GM23248 (cell line): ENCODE data around the gene SYT4.

Experiments
- EZH2 ChIP-seq: fragments of 200-600 bp; sonication (generic); IDR thresholded peaks from 2 replicates; pipeline ENCODE4 v1.6.1; 2018; ENCODE audit warnings: antibody characterized with exemption, mild to moderate bottlenecking; ENCODE audit not compliant: insufficient read depth, poor library complexity, severe bottlenecking
- EZH2phosphoT487 ChIP-seq: fragments of 200-600 bp; sonication (generic); IDR thresholded peaks from 2 replicates; pipeline ENCODE4 v1.6.1; 2018; ENCODE audit warnings: antibody characterized with exemption, moderate library complexity, mild to moderate bottlenecking, low read depth; ENCODE audit not compliant: insufficient read depth

- TF ChIP-seq EZH2 (no peak), EZH2phosphoT487 (no peak)
Measured at GRCh38 chr18:43279015-43279744, 1.9 kb upstream of the SYT4 start.
